Choroid plexus epithelial cell (primary cell): ENCODE results near the gene PCBP3.

Experiments used
- DNase-seq: peaks from one replicate; pipeline ENCODE4 v3.0.0-alpha.2; 2010; ENCODE audit warnings: low read depth
- H3K4me3 ChIP-seq: 2 replicates; pipeline ENCODE4 v1.5.1; 2011; ENCODE audit warnings: low read depth, mild to moderate bottlenecking, control low read depth, low read length, moderate library complexity
- TF ChIP-seq, protein P1 (sequence below): conservative IDR thresholded peaks from 2 replicates; pipeline ENCODE4 v1.5.1; 2011; ENCODE audit warnings: low read depth, mild to moderate bottlenecking, control low read depth, inconsistent platforms, low read length, moderate library complexity

Gene PCBP3

DNA sequence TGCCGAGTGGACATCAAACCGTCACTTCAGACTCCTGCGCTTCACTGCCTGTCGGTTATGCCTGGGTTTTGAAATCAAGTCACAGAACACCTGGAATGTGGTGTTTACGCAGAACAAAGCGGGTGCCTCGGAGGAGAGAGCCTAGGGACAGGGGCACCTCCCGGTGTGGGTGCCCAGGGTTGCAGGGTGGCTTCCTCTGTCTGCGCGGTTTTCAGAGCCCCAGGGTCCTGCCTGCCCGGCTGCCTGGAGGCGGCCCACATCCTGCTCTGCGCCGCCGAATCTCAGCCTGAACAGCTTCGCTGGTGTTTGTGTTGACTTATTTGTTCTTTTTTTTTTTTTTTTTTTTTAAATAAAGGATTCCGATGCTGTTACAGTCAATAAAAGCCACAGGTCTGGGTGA, 224.6 kb downstream of the PCBP3 start:
- TF ChIP-seq, protein P1, sequence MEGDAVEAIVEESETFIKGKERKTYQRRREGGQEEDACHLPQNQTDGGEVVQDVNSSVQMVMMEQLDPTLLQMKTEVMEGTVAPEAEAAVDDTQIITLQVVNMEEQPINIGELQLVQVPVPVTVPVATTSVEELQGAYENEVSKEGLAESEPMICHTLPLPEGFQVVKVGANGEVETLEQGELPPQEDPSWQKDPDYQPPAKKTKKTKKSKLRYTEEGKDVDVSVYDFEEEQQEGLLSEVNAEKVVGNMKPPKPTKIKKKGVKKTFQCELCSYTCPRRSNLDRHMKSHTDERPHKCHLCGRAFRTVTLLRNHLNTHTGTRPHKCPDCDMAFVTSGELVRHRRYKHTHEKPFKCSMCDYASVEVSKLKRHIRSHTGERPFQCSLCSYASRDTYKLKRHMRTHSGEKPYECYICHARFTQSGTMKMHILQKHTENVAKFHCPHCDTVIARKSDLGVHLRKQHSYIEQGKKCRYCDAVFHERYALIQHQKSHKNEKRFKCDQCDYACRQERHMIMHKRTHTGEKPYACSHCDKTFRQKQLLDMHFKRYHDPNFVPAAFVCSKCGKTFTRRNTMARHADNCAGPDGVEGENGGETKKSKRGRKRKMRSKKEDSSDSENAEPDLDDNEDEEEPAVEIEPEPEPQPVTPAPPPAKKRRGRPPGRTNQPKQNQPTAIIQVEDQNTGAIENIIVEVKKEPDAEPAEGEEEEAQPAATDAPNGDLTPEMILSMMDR: no peak
- no peak overlapping the region for H3K4me3 ChIP-seq
- no peak for DNase-seq

DNA sequence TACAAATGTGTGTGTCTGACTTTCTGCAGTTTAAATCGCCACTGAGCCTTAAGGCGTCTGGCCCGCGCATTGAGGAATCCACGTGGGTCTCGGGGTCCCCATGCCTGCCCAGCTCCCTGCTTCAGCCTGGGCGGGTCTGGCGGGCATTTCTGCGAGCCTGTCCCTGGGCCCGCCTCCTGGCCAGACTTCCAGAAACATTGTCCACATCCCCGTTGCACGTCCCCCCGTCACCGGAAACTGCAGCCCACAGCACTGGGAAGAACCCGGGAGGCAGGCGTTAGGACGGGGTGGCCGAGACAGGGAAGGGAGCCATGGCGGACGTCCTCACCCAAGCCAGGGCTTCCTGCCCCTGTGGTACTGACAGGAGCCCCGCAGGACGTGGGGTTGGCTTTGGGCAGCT, 225.0 kb downstream of the PCBP3 start:
- no peak overlapping the region for H3K4me3 ChIP-seq
- TF ChIP-seq, protein P1: no peak
- DNase-seq: no peak

DNA sequence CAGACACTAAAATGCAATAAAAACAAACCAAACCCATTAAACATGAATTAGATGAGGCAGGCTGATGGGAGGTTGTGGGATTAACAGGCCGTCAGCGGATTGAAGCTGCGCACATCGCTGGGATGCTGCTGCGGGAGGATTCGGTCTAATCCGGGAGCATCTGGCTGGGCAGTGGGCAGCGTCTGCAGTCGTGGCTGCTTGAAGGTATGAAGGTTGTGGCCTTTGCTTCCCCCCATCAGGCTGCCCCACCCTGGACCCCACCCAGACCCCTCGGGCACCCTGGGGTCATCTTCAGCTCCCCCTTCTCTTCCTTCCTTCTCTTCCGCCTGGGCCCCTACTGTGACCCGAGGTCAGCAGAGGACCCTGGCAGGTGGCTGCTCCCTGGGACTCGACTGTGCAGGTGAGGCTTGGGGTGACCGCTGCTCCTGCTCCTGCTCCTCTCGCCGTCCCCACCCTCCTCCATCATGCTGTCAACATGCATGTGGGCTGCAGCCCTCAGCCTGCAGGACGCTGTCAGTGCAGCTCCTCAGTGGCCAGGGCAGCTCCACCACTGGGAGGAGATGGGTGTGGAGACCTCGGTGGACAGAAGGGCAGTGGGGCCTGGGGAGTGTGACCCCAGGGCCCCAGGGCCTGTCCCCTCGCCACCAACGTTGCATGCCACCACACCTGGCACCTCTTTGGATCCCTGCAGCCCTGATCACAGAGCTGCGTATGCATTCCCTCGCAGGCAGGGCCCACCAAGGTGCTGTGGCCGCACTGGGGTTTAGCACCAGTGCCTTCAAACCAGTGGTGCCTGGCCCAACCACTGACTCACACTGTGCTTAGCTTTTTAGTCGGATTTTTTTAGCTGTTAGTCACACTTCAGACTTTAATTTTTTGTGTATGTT, 225.8 kb downstream of the PCBP3 start:
- TF ChIP-seq, protein P1: no peak

DNA sequence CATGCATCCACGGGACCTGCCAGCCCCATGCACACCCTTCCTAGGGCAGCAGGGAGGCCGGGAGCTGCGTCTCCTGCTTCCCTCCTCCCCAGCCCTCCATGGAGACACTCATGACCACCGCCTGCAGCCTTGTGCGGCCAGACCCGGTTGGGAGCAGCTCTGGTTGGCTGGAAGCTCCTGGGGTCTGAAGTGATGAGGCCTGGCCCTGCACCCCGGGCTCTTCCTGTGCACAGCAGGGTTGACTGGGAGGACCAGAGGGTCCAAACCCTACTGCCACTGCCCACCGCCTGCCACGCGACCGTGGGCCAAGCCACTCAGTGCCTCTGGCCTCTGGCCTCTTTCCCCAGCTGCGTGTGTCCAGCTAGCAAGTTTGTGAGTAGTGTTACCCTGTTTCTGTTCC, 226.9 kb downstream of the PCBP3 start:
- DNase-seq: no peak
- no peak overlapping the region for H3K4me3 ChIP-seq
- TF ChIP-seq, protein P1: no peak

More for the DNA sequence above, 225.8 kb downstream of the PCBP3 start:
- peak; percentile 72 for DNase-seq
- no peak overlapping the region for H3K4me3 ChIP-seq

DNA sequence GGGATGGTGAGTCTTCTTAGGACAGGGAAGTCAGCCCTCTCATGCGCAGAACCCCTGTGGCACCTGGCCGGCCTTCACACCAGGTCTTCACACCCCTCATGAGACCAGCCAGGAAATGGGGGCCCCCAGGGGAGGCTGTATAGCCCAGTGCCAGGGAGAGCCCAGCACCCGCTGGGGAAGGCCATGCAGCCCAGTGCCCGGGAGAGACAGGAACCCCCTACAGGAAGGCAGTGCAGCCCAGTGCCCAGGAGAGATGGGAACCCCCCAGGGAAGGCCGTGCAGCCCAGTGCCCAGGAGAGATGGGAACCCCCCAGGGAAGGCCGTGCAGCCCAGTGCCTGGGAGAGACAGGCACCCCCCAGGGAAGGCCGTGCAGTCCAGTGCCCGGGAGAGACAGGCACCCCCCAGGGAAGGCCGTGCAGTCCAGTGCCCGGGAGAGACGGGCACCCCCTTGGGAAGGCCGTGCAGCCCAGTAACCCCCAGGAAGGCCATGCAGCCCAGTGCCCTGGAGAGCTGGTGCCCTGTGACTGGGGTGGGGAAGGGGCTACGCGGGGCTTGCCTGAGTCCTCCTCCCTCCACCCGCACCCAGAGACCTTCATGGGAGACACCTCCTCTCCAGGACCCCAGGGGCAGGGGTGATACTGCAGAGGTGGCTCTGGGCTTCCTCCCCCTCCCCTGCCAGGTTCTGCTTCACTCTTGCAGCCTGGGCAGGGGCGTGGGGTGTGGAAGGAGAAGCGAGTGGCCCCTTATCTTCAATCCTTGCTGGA, 227.5 kb downstream of the PCBP3 start:
- H3K4me3 ChIP-seq: no peak overlapping the region
- TF ChIP-seq, protein P1: no peak
- DNase-seq: no peak

DNA sequence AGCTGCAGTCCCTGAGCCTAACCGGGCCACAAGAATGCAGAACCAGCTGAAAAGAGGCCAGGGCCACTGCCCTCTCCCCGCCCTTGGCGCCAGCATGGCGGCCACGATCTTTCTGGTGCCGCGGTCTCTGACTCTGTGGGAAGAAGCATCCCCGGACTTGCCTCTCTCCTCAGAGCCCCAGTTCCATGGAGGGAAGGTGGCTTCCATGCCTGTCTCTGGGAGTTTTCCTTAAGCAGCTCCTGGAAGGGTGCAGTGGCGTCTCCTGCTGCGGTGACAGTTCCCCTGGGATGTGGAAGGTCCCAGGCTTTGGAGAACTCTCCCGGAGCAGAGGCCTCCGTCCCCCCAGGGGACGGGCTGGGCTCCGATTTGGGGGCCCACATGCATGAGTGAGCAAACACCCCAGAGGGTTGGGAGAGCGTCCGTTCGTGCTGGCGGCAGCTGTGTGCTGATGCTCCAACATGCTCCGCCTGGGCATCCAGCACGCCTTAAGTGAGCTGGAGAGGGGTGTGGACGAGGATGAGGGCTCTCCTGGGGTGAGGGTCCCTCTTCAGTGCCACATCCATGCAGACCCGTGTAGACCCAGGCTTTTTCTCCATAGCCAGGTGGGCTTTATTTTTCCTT, 228.2 kb downstream of the PCBP3 start:
- no peak for DNase-seq
- TF ChIP-seq, protein P1: no peak
- H3K4me3 ChIP-seq: no peak overlapping the region
